ENCODE results near the gene MAST1. TPM values are rescaled to one million over a fixed set of nuclear protein-coding genes. Genes with fewer than 3 reads are reported as not detected.
A peak's percentile ranks its signal among the peaks of the same experiment; 100 is the strongest.

Gene MAST1
- total RNA-seq, 6 experiments from 2014 or later = 0.09 to 0.34 (median 0.26) TPM; not detected in 3

GRCh38 chr19:12891553-12892021 is 53.3 kb downstream of the MAST1 start:
- H3K36me3 Mint-ChIP-seq (ENCODE audit: low read depth) = no peaks in the 10 kb centered on the region

GRCh38 chr19:12893582-12893981 is 55.3 kb downstream of the MAST1 start:
- Mint-ChIP-seq H3K4me1 (ENCODE audit: low read depth) (peaks cover 20% of the 10 kb centered on the region), H3K4me3 (no peak overlapping the region), H3K9me3 (no peaks in the 10 kb centered on the region), H3K27ac (no peak overlapping the region), H3K27me3 (ENCODE audit: insufficient read depth) (peaks cover 3% of the 10 kb centered on the region), H3K36me3 (ENCODE audit: low read depth) (peaks cover 4% of the 10 kb centered on the region; the same call in 1 of the 2 replicates)
- DNase-seq = no peak
- no peak for TF ChIP-seq CTCF (IDR thresholded peaks at IDR 0.05)

More at GRCh38 chr19:12891553-12892021, 53.3 kb downstream of the MAST1 start:
- Mint-ChIP-seq H3K9me3 (no peaks in the 10 kb centered on the region), H3K4me3 (peak overlapping the region; percentile 97), H3K27ac (peak overlapping the region; percentile 79), H3K27me3 (ENCODE audit: insufficient read depth) (peaks cover 6% of the 10 kb centered on the region), H3K4me1 (ENCODE audit: low read depth) (peaks cover 20% of the 10 kb centered on the region)
- TF ChIP-seq CTCF (IDR thresholded peaks at IDR 0.05) = no peak
- DNase-seq = no peak

- DNase-seq = no peak
- Mint-ChIP-seq H3K27ac (no peak overlapping the region), H3K4me3 (no peak overlapping the region), H3K27me3 (ENCODE audit: insufficient read depth) (no peaks in the 10 kb centered on the region; the same call in 1 of the 2 replicates), H3K36me3 (ENCODE audit: low read depth) (peaks cover 4% of the 10 kb centered on the region; the same call in 1 of the 2 replicates), H3K9me3 (no peaks in the 10 kb centered on the region), H3K4me1 (ENCODE audit: low read depth) (peaks cover 9% of the 10 kb centered on the region)
- TF ChIP-seq CTCF (IDR thresholded peaks at IDR 0.05) = no peak
Measured at GRCh38 chr19:12896460-12896859, 58.1 kb downstream of the MAST1 start.

GRCh38 chr19:12899891-12900518 is 61.7 kb downstream of the MAST1 start:
- no peaks in the 10 kb centered on the region; the same call in 1 of the 2 replicates for H3K27me3 Mint-ChIP-seq (ENCODE audit: insufficient read depth)
- H3K27ac Mint-ChIP-seq = no peak overlapping the region
- no peaks in the 10 kb centered on the region for H3K9me3 Mint-ChIP-seq
- peaks cover 4% of the 10 kb centered on the region; the same call in 1 of the 2 replicates for H3K36me3 Mint-ChIP-seq (ENCODE audit: low read depth)
- DNase-seq = no peak
- H3K4me1 Mint-ChIP-seq (ENCODE audit: low read depth) = no peaks in the 10 kb centered on the region
- no peak for TF ChIP-seq CTCF (IDR thresholded peaks at IDR 0.05)
- H3K4me3 Mint-ChIP-seq = no peak overlapping the region

- no peak for DNase-seq
- H3K9me3 Mint-ChIP-seq = no peaks in the 10 kb centered on the region
- peaks cover 3% of the 10 kb centered on the region for H3K27me3 Mint-ChIP-seq (ENCODE audit: insufficient read depth)
- H3K4me3 Mint-ChIP-seq = no peak overlapping the region
- H3K4me1 Mint-ChIP-seq (ENCODE audit: low read depth) = peaks cover under 1% of the 10 kb centered on the region; the same call in 1 of the 2 replicates
- H3K36me3 Mint-ChIP-seq (ENCODE audit: low read depth) = no peaks in the 10 kb centered on the region
- TF ChIP-seq CTCF (IDR thresholded peaks at IDR 0.05) = no peak
- no peak overlapping the region for H3K27ac Mint-ChIP-seq
Measured at GRCh38 chr19:12907166-12907565, 68.9 kb downstream of the MAST1 start.
